HepG2 (cell line): Measurements from ENCODE around the gene OR6S1. TPM values are rescaled to one million over a fixed set of nuclear protein-coding genes. Genes with fewer than 3 reads are reported as not detected.

ENCODE experiments used
- FOXA1 ChIP-seq, 2 experiments: fragments of 450-650 bp in 1 of 2; sonication (generic) in 1 of 2; formaldehyde crosslinking in 1 of 2; IDR thresholded peaks; 2 replicates each; pipeline versions ENCODE4 v1.4.0 to v1.6.1; 2016 to 2020; ENCODE audit warnings: missing genetic modification reagents in 1 of 2
- GLI4 ChIP-seq: sonication (generic); formaldehyde crosslinking; IDR thresholded peaks from 2 replicates; pipeline ENCODE4 v1.5.1; 2020; ENCODE audit warnings: missing genetic modification reagents, mild to moderate bottlenecking, moderate library complexity, borderline replicate concordance
- MED13 ChIP-seq: sonication (generic); formaldehyde crosslinking; IDR thresholded peaks from 2 replicates; pipeline ENCODE4 v1.5.0; 2020; ENCODE audit warnings: missing genetic modification reagents
- NFKB2 ChIP-seq: sonication (generic); formaldehyde crosslinking; IDR thresholded peaks from 2 replicates; pipeline ENCODE4 v1.4.0; 2020; ENCODE audit warnings: missing genetic modification reagents, borderline replicate concordance
- PCBP1 ChIP-seq: fragments of 200-400 bp; formaldehyde crosslinking; IDR thresholded peaks from 2 replicates; pipeline ENCODE4 v1.6.1; 2017; ENCODE audit warnings: mild to moderate bottlenecking, low read depth, low read length, borderline replicate concordance
- RARG ChIP-seq: sonication (generic); formaldehyde crosslinking; IDR thresholded peaks from 2 replicates; pipeline ENCODE4 v1.4.0; 2020; ENCODE audit warnings: low read depth, mild to moderate bottlenecking, missing genetic modification reagents
- REXO4 ChIP-seq: sonication (generic); formaldehyde crosslinking; IDR thresholded peaks from 2 replicates; pipeline ENCODE4 v1.8.0; 2022; ENCODE audit warnings: missing genetic modification reagents, mild to moderate bottlenecking, borderline replicate concordance
- RXRA ChIP-seq: sonication (generic); formaldehyde crosslinking; IDR thresholded peaks from 2 replicates; pipeline ENCODE4 v1.5.1; 2020; ENCODE audit warnings: missing genetic modification reagents
- SMC3 ChIP-seq: IDR thresholded peaks from 2 replicates; pipeline ENCODE4 v1.6.1; 2011; ENCODE audit warnings: low read length, improper control_type of control experiment
- SOX5 ChIP-seq: IDR thresholded peaks from 2 replicates; pipeline ENCODE4 v1.6.1; 2016; ENCODE audit warnings: borderline replicate concordance
- STAG1 ChIP-seq: sonication (generic); formaldehyde crosslinking; IDR thresholded peaks from 2 replicates; pipeline ENCODE4 v1.4.0; 2020; ENCODE audit warnings: missing genetic modification reagents
- TCF7L2 ChIP-seq: IDR thresholded peaks from 2 replicates; pipeline ENCODE4 v1.6.1; 2011; ENCODE audit warnings: mild to moderate bottlenecking, low read depth, low read length, moderate library complexity
- ZBTB37 ChIP-seq: sonication (generic); formaldehyde crosslinking; IDR thresholded peaks from 2 replicates; pipeline ENCODE4 v1.4.0; 2020; ENCODE audit warnings: mild to moderate bottlenecking, missing genetic modification reagents
- ZBTB4 ChIP-seq: sonication (generic); formaldehyde crosslinking; IDR thresholded peaks from 2 replicates; pipeline ENCODE4 v1.4.0; 2020; ENCODE audit warnings: missing genetic modification reagents, mild to moderate bottlenecking, borderline replicate concordance
- ZFP41 ChIP-seq: sonication (generic); formaldehyde crosslinking; IDR thresholded peaks from 2 replicates; pipeline ENCODE4 v1.4.0; 2020; ENCODE audit warnings: mild to moderate bottlenecking, missing genetic modification reagents, borderline replicate concordance
- ZNF646 ChIP-seq: sonication (generic); formaldehyde crosslinking; IDR thresholded peaks from 2 replicates; pipeline ENCODE4 v1.9.0; 2021; ENCODE audit warnings: mild to moderate bottlenecking, missing genetic modification reagents
- ZSCAN31 ChIP-seq: sonication (generic); formaldehyde crosslinking; IDR thresholded peaks from 2 replicates; pipeline ENCODE4 v1.5.0; 2020; ENCODE audit warnings: low read depth, mild to moderate bottlenecking, missing genetic modification reagents
- ZZZ3 ChIP-seq: sonication (generic); formaldehyde crosslinking; IDR thresholded peaks from 2 replicates; pipeline ENCODE4 v1.4.0; 2020; ENCODE audit warnings: missing genetic modification reagents, mild to moderate bottlenecking, borderline replicate concordance
- polyA plus RNA-seq, 8 experiments: library from polyadenylated mRNA; depleted of rRNA in 3 of 8; stranded (reverse) in 7 of 8; unstranded in 1 of 8; fragments of >200 nt; fragmentation: Illumina TruSeq in 4 of 8; extraction: Trizol in 4 of 8; gene quantifications; 2 replicates each; pipeline versions ENCODE4 v1.2.1 to v1.2.3, GENCODE V29; 2011 to 2016; ENCODE audit warnings: low read depth in 4 of 8, missing spikeins in 1 of 8, mixed read lengths in 1 of 8; ENCODE audit not compliant: insufficient read depth in 1 of 8
- total RNA-seq, 5 experiments: library from RNA; depleted of rRNA; stranded (reverse); fragments of >200 nt; fragmentation: Illumina TruSeq; extraction: Trizol; gene quantifications; 2 replicates each; pipeline ENCODE4 v1.2.3, GENCODE V29; 2016; ENCODE audit warnings: low read depth in 1 of 5

OR6S1 gene
- total and polyA plus RNA-seq, 2 of the 13 experiments (the other 11 are each of a cell fraction or from before 2014, with no cell fraction given), result 0.09 TPM; not detected in 1

- TF ChIP-seq ZZZ3 (no peak; the same call in 1 of the 2 replicates), ZFP41 (CRISPR knock-in tag) (peak; percentile 68; the same call in 1 of the 2 replicates), ZSCAN31 (CRISPR knock-in tag) (peak; percentile 64; the same call in 1 of the 2 replicates), MED13 (CRISPR knock-in tag) (no peak; the same call in 1 of the 2 replicates), FOXA1 (IDR thresholded peaks at IDR 0.05) (no peak), FOXA1 (CRISPR knock-in tag; IDR thresholded peaks at IDR 0.05) (peak; percentile 87), ZBTB37 (CRISPR knock-in tag) (no peak), PCBP1 (no peak), STAG1 (no peak), TCF7L2 (no peak), GLI4 (CRISPR knock-in tag) (peak; percentile 85; the same call in 1 of the 2 replicates), REXO4 (CRISPR knock-in tag) (no peak), SOX5 (CRISPR knock-in tag) (peak; percentile 64; the same call in 1 of the 2 replicates), ZNF646 (CRISPR knock-in tag) (peak; percentile 74; the same call in 1 of the 2 replicates), RARG (no peak), RXRA (CRISPR knock-in tag) (peak; percentile 52; the same call in 1 of the 2 replicates), SMC3 (peak; percentile 19; the same call in 1 of the 2 replicates), ZBTB4 (CRISPR knock-in tag) (no peak), NFKB2 (CRISPR knock-in tag) (peak; percentile 96; the same call in 1 of the 2 replicates)
Observed at GRCh38 chr14:20683891-20684661, 42.6 kb upstream of the OR6S1 start, which contains the start of gene RNASE4 (continued).
